HL-60/S4 (cell line): Measurements from ENCODE around the gene IYD.
"Not testable (repeated sequence)": the region's sequence is repeated elsewhere in the genome, so short reads cannot be mapped to it uniquely, and the experiment has no call there.

Source experiments
- in situ Hi-C: fragments of 300-500 bp; cut with MboI; formaldehyde crosslinking; loops from 2 replicates; pipeline ENCODE4 v1.14.3; 2022; ENCODE audit warnings: low sequenced_read_pairs

IYD gene

DNA sequence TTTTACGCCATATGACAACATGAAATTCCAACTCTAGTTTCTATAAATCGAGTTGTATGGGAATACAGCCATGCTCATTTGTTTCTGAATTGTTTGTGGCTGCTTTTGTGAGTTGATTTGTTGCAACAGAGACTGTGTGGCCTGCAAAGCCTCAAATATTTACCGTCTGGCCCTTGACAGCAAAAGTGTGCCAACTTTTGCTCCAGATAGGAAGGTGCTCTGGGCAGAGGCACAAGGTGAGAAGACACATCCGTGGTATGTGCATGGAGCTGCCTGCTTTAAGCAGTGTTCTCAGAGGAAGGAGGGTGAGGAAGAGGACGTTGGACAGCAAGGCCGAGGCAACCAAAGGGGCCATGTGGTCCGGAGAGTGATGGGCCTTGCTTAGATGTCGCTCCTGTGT, 57.4 kb downstream of the IYD start:
- in situ Hi-C loops: no loop called here

DNA sequence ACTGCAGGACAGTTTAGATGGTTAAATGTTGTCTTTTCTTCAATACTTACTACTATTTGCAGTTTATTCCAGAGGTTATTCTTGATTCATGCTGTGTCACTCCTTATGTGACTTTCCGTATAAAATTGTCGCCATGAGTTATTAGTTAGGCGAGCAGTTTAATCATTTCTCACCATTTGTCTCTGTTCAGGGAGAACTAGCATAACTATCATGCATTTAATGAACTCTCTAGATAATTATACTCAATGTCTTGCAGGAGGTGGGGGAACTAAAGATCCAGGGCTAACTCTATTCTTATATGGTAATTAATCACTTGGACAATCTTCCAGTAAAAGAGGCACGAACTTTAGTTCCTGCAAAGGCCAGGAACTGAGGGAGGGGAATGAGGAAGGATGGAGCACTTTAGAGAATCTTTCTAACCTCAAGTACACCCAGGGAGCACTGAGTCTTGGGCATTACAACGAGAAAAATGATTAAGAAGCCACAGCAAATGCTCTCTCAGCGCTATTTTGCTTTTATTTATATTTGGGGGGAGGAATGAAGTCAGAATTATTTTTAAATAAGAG, 58.3 kb downstream of the IYD start:
- in situ Hi-C loops: no loop called here

DNA sequence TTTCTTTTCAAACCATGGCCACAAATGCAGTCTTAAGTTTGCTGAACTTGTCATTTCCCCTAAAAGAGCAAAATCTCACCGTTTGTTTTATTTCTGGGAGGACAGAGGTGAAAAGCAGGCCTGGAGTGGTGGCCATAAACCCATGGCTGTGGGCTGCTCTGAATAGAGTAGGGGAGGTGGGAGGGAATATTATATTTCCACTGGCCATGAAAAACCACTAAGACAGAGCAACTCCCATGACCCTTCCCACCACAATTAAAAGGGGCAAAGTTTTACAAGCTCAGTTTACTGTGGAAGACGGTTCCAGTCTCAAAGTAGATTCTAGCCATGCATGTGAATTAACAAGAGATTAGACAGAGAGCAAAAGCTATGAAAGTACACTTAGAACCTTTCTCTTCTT, 59.0 kb downstream of the IYD start:
- in situ Hi-C loops: no loop called here

DNA sequence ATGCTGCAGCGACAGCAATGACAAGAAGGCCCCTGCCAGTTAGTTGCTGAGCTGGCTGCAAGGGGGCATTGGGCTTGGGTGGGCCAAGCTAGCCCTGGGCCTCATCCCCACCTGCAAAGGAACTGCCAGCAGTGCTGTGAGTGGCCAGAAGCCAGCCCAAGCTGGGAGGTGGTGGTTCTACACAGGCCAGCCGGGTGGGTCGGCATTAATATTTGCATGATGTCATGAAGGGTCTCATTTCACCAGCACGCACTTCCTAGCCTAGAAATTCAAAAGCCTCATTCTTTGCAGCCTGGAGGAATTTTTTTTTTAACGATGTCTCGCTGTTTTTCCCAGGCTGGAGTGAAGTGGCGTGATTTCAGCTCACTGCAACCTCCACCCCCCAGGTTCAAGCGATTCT, 62.0 kb downstream of the IYD start:
- in situ Hi-C loops: no loop called here

DNA sequence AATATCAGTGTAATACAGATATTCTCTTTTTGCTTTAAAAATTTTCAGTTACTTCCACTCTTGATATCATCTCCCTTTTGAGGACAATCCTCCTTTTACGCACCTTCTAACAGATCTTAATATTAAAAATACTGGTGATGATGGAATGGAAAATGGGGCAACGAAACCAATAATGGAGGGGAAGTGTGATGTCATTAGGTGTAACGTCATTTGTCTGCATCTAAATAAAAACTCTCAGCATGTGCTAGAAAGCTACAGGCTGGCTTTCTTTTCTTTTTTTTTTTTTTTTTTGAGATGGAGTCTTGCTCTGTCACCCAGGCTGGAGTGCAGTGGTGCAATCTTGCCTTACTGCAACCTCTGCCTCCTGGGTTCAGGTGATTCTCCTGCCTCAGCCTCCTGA, 66.5 kb downstream of the IYD start:
- in situ Hi-C loops: no loop called here

DNA sequence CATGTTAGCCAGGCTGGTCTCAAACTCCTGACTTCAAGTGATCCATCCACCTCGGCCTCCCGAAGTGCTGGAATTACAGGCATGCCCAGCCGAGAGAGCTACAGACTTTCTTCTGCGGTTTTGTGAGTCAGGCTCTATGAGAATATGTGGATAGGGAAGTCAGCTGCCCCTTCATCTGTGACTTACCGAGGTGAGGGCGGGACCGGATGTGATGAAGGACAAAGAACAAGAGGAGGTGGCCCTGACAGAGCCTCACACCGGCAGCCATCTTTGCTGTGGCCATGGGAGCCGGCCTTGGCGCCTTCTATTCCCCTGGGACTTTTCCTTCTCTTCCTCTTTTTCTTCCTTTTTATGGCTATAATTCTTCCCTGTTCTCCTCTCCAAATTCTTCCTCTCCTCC, 67.0 kb downstream of the IYD start:
- in situ Hi-C loops: no loop called here

DNA sequence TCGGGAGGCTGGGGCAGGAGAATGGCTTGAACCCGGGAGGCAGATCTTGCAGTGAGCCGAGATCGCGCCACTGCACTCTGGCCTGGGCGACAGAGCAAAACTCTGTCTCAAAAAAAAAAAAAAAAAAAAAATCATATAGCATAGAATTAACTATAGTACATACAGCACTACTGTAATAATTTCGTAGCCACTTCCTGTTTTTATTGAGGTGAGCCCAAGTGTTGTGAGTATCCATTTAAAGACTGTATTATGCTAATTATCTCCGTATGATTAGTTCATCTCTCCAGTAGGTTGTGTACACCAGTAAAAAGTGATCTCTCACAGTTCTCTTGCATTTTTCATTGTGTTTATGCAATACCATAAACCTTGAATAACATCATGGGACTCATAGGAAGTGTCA, 70.6 kb downstream of the IYD start:
- in situ Hi-C loops: no loop called here

DNA sequence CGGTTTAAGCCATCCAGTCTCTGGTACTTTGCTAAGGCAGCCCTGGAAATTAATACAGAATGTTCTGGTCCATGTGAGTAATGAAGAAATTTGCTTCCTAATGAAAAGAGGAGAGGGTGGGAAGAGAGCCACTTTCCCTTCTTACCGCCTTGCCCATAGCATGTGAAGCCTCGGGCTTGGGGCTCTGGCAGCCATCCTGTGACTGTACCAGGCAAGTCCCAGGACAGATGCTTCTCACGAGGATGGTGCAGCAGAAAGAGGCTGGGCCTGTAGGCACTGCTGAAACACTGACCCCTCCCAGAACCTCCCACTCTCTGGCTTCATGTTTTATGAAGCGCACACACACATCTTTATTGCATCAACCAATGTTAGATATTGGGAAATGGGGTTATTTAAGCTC, 74.8 kb downstream of the IYD start:
- in situ Hi-C loops: no loop called here

DNA sequence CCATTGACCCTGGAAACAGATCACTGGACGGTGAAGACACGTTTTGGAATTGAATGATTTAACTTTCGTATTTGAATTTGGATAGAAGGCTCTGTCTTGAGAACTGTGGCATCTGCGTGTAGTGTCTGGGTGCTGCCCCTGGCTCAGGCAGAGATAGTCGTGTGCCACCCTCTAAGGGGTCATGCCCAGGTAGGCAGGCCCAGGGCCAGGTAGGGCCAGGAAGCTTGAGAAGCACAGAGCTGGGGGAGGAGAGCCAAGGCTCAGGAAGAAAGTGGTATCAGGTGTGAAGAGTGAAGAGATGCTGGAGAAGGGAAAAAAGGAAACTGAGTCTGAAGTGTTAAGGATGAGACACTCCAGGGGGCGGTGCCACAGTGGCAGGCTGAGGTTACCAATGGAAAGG, 75.5 kb downstream of the IYD start:
- in situ Hi-C loops: no loop called here

DNA sequence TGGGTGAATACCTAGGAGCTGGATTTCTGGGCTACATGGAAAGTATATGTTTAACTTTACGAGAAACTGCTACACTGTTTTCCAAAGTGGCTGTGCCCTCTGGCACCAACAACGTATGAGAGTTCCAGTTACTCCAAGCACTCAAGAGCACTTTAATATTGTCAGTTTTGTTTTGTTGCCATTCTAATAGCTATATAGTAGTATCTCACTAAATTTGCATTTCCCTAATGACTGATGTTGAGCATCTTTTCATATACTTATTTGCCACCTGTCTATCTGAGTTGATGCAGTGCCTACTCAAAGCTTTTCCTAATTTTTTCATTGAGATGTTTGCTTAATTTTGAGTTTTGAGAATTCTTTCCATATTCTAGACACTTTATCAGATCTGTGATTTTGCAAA, 76.7 kb downstream of the IYD start:
- in situ Hi-C loops: no loop called here

DNA sequence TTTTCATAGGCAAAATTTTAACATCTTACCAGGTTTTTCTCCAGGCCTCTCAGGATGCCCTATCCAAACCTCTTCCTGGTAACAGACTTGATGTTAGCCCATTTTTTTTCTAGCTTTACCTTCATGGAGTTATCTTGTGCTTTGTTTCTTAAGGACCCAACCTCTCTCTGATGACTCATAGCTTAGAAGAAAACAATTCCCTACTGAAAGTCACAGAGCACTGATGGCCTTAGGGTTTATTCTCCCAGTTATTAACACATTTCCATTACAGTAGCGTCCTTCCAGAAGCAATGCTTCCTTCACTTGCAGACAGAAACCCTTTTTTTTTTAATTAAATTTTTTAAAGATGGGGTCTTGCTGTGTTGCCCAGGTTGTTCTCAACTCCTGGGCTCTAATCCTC, 79.4 kb downstream of the IYD start:
- in situ Hi-C loops: no loop called here

DNA sequence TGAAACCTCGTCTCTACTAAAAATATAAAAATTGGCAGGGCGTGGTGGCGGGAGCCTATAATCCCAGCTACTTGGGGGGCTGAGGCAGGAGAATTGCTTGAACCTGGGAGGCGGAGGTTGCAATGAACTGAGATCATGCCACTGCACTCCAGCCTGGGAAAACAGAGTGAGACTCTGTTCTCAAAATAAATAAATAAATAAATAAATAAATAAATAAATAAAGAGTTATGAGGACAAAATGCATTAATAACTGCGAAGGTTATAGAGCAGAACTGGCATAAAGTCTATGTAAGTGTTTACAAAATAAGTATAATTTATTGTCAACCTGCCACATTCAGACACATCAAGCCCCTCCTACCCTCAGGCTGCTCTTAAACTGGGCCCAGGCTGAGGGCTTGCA, 80.2 kb downstream of the IYD start:
- in situ Hi-C loops: not testable (repeated sequence)

DNA sequence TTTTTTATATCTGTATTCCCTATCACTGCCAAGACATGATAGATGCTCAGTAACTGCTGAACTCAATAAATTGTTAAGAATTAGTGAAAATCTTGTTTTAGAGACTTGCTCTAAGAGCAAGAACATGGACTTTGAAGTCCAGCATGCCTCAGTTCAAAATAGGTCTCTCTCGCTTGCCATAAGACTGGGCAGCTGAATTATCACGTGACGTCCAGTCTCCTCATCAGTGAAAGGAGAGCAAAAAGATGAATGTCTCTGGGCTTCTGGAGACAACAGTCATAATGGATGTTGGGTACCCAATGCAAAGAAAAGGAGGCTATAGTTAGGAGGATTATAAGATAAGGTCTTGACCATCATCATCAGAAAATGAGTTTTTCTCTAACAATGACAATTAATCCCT, 82.1 kb downstream of the IYD start:
- in situ Hi-C loops: no loop called here

DNA sequence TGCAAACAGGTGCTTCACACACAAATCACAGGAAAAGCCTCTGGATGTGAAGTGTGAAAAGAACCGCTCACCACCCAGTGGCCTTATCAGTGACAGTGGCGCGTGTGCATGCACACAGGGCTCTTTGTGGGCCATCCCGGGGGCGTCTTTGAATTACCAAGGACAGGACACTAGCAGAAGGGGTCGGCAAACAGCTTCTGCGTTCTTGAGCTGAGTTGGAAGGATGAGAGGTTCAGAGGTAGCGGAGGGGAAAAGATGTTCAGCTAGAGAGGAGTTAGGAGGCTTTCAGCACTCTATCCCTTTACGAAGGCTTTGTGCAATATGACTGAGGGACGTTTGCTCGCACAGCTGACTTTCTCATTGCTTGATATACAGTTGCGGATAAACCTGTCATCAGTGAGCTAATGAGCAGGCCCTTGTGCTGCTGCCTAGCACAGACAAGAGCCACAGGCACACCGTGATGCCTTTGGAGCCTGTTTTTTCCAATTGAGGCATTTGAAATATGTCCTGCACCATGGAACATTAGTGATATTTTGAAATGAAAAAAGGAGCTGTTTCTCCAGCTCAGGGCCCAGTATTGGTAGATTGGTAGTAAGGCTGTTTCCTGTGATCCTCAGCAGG, 83.1 kb downstream of the IYD start:
- in situ Hi-C loops: no loop called here

DNA sequence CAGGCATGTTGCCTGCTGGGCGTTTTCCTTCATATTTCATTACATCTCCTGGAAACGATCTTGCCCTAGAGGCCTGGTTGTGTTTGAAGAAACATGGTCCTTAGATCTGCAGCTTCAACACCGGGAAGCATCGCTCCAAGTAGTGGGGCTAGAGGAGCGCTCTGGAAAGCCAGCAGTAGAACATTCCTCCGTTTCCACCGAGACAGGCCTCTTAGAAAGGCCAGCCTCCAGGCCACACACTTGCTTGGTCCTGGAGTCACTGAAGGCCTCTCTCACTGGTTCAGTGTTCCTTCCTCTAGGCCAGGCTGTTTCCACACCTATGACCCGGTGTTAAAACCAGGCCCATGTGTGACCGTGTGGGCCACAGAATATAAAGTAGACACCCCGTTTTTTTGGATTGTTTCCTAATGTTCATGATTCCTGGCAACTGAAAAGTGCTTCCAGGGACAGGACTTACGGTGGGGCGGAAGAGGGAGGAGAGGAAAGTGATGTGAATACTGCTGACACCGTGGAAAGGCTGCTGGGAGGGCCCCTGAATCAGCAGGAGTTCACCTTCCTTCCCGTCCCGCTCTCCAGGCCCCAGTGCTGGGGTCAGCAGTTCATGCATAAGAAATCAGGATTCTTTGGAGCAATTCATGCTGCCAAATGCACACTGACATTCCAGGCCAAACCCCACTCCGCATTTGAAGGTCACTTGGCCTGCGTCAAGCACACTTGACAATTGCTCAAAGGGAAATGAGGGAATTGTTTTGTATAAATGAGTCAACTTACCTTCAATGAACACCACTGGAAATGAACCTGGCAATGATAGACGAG, 83.8 kb downstream of the IYD start:
- in situ Hi-C loops: no loop called here

DNA sequence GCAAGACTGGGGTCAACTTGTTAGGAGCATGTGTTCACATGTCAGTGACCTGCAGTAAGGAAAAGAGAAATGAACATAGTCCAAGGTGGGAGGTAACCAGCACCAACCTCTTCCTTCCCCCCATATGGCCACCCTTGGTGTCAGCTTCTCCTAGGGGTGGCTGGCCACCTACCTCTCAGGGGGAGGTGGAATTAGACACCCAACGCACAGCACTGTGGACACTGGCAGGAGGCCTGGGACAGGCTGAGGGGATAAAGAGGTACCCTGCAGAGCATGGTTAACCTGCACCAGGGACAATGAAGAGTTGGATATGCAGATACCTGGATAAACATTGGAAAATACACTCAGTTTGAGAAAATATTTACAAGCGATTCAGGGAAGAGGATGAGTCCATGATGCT, 84.5 kb downstream of the IYD start:
- in situ Hi-C loops: no loop called here
